ENCODE measurements around the gene KRT33B. TPM values are rescaled to one million over a fixed set of nuclear protein-coding genes. Genes with fewer than 3 reads are reported as not detected.
A peak's percentile ranks its signal among the peaks of the same experiment; 100 is the strongest.

The KRT33B gene
- total and polyA plus RNA-seq, 2 of the 4 experiments (the other 2 are of a cell fraction): 0.18 to 0.22 TPM

DNA sequence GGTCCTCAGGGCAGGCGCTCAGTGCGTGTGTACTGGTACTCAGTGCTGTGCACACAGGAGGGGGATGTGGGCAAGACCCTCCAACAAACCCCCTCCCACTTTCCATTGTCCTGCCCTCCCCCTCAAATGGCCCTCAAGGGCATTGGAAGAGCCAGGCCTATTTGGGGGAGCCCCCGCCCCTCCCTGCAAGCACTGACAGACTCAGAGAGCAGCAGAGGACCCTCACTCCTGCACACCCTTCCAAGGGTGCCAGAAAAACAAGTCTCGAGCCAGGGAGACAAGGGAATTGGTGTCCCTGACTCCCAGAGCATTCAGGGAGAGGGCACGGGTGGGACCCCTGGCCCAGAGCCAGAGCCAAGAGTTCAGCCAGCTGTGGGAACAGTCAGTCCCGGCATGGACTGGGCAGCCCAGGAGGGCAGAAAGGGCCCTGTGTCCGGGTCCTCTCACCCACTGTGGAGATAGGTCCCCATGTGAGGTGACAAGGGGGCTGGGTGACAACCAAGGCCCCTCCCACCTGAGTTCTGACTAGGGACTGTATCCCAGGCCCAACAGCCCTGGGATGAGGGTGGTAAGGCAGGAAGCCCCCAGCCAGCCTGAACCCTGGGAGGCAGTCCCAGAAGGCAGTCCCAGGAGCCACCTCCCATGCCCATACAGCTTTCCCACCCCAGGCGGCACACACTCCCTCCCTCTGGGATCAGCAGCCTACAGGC lies 42.0 kb downstream of the KRT33B start:
- peak overlapping the region; percentile 88 for H2BK120ac ChIP-seq (ENCODE audit: low read depth, low read length)
- no peaks in the 10 kb centered on the region for H3K9me3 ChIP-seq (ENCODE audit: control insufficient read depth, insufficient read depth, low read length)
- H3K27ac ChIP-seq (ENCODE audit: insufficient read depth, low read length): no peak overlapping the region
- ATAC-seq (ENCODE audit: low read depth) (no peak), DNase-seq (no peak)
- peak overlapping the region; percentile 65 for H2AK9ac ChIP-seq (replicated peaks; ENCODE audit: low read depth, low read length, poor library complexity)
- H3K79me1 ChIP-seq (ENCODE audit: low read depth in 1 of 2, low read length in 2 of 2): no peaks in the 10 kb centered on the region
- H4K91ac ChIP-seq (ENCODE audit: insufficient read depth, low read depth, low read length): peak overlapping the region; percentile 63
- peak overlapping the region; percentile 64 for H2AK5ac ChIP-seq (ENCODE audit: low read depth, low read length)
- in situ Hi-C loops (cut with MboI; ENCODE audit: low sequenced_read_pairs) (no loop called here), intact Hi-C loops (cut with micrococcal nuclease) (loop anchor here (2.0 kb wide), 2 partner anchors 169 to 221 kb away; no protein-coding TSS in a partner anchor), dilution Hi-C loops (cut with HindIII; ENCODE audit: low sequenced_read_pairs, unreplicated experiment) (no loop called here)
- no peak overlapping the region for H3K56ac ChIP-seq (ENCODE audit: extremely low read depth, insufficient read depth, low read length)
- H3K27me3 ChIP-seq (ENCODE audit: control insufficient read depth, insufficient read depth, low read length): no peaks in the 10 kb centered on the region
- no peak overlapping the region for H3K4me2 ChIP-seq (ENCODE audit: low read depth, low read length)
- CTCF ChIA-PET: interaction anchor here (0.6 to 1.3 kb wide), 2 partner anchors 376 to 418 kb away, joined by 3 to 4 read pairs; no protein-coding TSS in a partner anchor
- H2BK20ac ChIP-seq (ENCODE audit: low read depth, low read length): peak overlapping the region; percentile 52
- H3K9ac ChIP-seq (ENCODE audit: low read depth, low read length): no peak overlapping the region
- no CpG with 5 or more reads among the region's 8 CpGs for WGBS, 2 experiments (ENCODE audit: extremely low coverage in 2 of 2, insufficient read length in 1 of 2)
- no peaks in the 10 kb centered on the region for H3K4me1 ChIP-seq (ENCODE audit: control insufficient read depth, insufficient read depth, low read length)
- BruUV-seq (replicated peaks): no TSS peak
- peak overlapping the region; percentile 49 for H2AFZ ChIP-seq (replicated peaks; ENCODE audit: low read length, poor library complexity)
- no peaks in the 10 kb centered on the region for H3K36me3 ChIP-seq (ENCODE audit: control insufficient read depth, insufficient read depth, low read length)
- H2BK15ac ChIP-seq (ENCODE audit: low read depth, low read length): no peak overlapping the region
- TF ChIP-seq, protein P1, sequence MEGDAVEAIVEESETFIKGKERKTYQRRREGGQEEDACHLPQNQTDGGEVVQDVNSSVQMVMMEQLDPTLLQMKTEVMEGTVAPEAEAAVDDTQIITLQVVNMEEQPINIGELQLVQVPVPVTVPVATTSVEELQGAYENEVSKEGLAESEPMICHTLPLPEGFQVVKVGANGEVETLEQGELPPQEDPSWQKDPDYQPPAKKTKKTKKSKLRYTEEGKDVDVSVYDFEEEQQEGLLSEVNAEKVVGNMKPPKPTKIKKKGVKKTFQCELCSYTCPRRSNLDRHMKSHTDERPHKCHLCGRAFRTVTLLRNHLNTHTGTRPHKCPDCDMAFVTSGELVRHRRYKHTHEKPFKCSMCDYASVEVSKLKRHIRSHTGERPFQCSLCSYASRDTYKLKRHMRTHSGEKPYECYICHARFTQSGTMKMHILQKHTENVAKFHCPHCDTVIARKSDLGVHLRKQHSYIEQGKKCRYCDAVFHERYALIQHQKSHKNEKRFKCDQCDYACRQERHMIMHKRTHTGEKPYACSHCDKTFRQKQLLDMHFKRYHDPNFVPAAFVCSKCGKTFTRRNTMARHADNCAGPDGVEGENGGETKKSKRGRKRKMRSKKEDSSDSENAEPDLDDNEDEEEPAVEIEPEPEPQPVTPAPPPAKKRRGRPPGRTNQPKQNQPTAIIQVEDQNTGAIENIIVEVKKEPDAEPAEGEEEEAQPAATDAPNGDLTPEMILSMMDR (conservative IDR thresholded peaks at IDR 0.05; ENCODE audit: low read depth, low read length): no peak
- H4K8ac ChIP-seq (ENCODE audit: low read depth in 2 of 2, low read length in 2 of 2): peak overlapping the region; percentile 1 to 50; a peak in 2 of 4 replicates
- peaks cover 3% of the 10 kb centered on the region; the same call in 1 of the 2 replicates for H3K9me1 ChIP-seq (ENCODE audit: insufficient read depth, low read length)
- H3K23ac ChIP-seq (ENCODE audit: low read depth, low read length): no peak overlapping the region
- H3K14ac ChIP-seq (replicated peaks; ENCODE audit: low read depth, low read length): no peak overlapping the region
- peak overlapping the region; percentile 20; the same call in 1 of the 2 replicates for H4K5ac ChIP-seq (ENCODE audit: low read depth, low read length)
- H2BK5ac ChIP-seq (ENCODE audit: low read depth, low read length, poor library complexity, severe bottlenecking): peak overlapping the region; percentile 42
- POLR2A ChIA-PET (ENCODE audit: unreplicated experiment): no interaction called here
- H4K20me1 ChIP-seq (ENCODE audit: insufficient read depth, low read length): no peaks in the 10 kb centered on the region
- no peak overlapping the region for H3K18ac ChIP-seq (ENCODE audit: low read depth, low read length)
- no peak overlapping the region for H3K4me3 ChIP-seq (ENCODE audit: insufficient read depth, low read depth, low read length)
- H3K4ac ChIP-seq (ENCODE audit: low read depth, low read length): peak overlapping the region; percentile 67

Data from IMR-90 (cell line).